ENCODE measurements around the gene KRTAP9-7. TPM values are rescaled to one million over a fixed set of nuclear protein-coding genes. Genes with fewer than 3 reads are reported as not detected.
A peak's percentile ranks its signal among the peaks of the same experiment; 100 is the strongest.

KRTAP9-7 gene
- total RNA-seq, 1 experiment from 2014 or later = not detected

DNA sequence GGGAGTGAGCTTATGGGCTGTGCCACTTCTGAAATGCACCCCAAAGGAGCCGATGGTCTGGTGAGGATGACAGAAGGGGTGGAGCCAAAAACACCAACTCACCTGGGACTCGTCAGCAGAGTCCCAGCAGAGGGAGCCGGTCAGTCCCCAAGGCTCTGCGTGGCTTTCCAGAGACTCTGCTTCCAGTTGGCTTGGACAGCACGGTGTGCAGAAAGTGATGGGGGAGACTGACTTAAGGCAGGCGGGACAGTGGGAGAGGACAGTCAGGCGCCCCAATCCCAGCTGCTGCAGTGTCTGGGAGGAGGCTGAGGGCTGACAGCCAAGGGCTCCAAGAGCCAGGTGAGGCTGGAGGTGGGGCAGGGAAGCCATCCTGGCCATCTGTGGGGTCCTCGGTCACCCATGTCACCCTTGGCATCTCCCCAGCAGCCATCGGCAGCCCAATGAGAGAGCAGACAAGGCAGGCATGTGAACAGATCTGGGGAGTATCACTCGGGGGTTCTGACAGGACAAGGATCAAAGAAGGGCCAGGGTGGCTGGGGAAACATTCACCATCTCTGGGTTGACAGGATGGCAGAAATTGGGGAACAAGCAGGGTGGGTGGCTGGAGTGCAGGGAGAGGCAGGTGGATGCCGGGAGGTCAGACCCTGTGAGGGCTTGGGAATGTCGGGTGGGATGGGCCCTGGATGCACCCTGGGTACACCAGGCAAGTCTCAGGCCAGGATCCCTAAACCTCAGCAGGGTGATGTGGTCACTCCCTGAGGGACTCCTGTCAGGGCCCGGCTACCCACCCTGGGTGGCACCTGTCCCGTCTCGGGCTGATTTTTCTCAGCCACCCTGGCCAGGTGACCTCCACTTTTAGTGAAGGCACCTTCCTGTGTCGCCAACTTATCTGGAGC, 48.9 kb downstream of the KRTAP9-7 start:
- ChIA-PET POLR2A (ENCODE audit: unreplicated experiment) (no interaction called here), CTCF (no interaction called here)
- intact Hi-C loops (cut with micrococcal nuclease; ENCODE audit: unreplicated experiment) = loop anchor here (1.0 to 10.0 kb wide), 7 partner anchors 172 to 710 kb away; partner anchors contain the start of genes KRT19 and KRTAP2-3
- no peaks in the 10 kb centered on the region for H3F3A ChIP-seq (ENCODE audit: insufficient read depth, low read depth)
- H3K4me3 ChIP-seq = no peak overlapping the region
- H4K20me1 ChIP-seq (ENCODE audit: insufficient read depth) = no peaks in the 10 kb centered on the region
- DNase-seq = peak; percentile 39 to 60
- H3K27ac ChIP-seq = no peak overlapping the region
- H3K79me2 ChIP-seq (ENCODE audit: low read depth) = no peaks in the 10 kb centered on the region
- no peaks in the 10 kb centered on the region for H3K27me3 ChIP-seq (ENCODE audit: insufficient read depth, low read depth)
- BruUV-seq (replicated peaks) = no TSS peak
- H3K4me1 ChIP-seq (replicated peaks; ENCODE audit: insufficient read depth) = peaks cover under 1% of the 10 kb centered on the region; the same call in 1 of the 2 replicates
- no peaks in the 10 kb centered on the region; the same call in none of the 2 replicates for H3K9me3 ChIP-seq (ENCODE audit: insufficient read depth, low read depth)
- no peak overlapping the region for H3K4me2 ChIP-seq
- TF ChIP-seq EZH2 (IDR thresholded peaks at IDR 0.05; ENCODE audit: low read depth) = no peak
- TF ChIP-seq CTCF (conservative IDR thresholded peaks at IDR 0.05) = peak; percentile 58
- H2AFZ ChIP-seq = no peak overlapping the region
- H3K36me3 ChIP-seq (ENCODE audit: low read depth) = peaks cover 4% of the 10 kb centered on the region; the same call in 1 of the 2 replicates
- H3K9me2 ChIP-seq (ENCODE audit: insufficient read depth) = no peaks in the 10 kb centered on the region

GRCh38 chr17:41325126-41325525, 49.6 kb downstream of the KRTAP9-7 start:
- Histone ChIP-seq H3K4me3 (no peak overlapping the region), H3K27ac (no peak overlapping the region), H3K4me1 (replicated peaks; ENCODE audit: insufficient read depth) (peaks cover 6% of the 10 kb centered on the region; the same call in 1 of the 2 replicates), H3K9me2 (ENCODE audit: insufficient read depth) (no peaks in the 10 kb centered on the region), H3F3A (ENCODE audit: insufficient read depth, low read depth) (no peaks in the 10 kb centered on the region), H3K4me2 (no peak overlapping the region), H3K27me3 (ENCODE audit: insufficient read depth, low read depth) (no peaks in the 10 kb centered on the region), H4K20me1 (ENCODE audit: insufficient read depth) (no peaks in the 10 kb centered on the region), H3K36me3 (ENCODE audit: low read depth) (no peaks in the 10 kb centered on the region), H3K79me2 (ENCODE audit: low read depth) (no peaks in the 10 kb centered on the region), H3K9me3 (ENCODE audit: insufficient read depth, low read depth) (no peaks in the 10 kb centered on the region), H2AFZ (no peak overlapping the region)
- BruUV-seq (replicated peaks) = no TSS peak
- intact Hi-C loops (cut with micrococcal nuclease; ENCODE audit: unreplicated experiment) = loop anchor here (2.0 to 10.0 kb wide), 4 partner anchors 200 to 710 kb away; partner anchors contain the start of gene KRT19
- no peak for DNase-seq
- ChIA-PET CTCF (interaction anchor here (0.6 kb wide), 1 partner anchor 87 kb away, joined by 4 read pairs; no protein-coding TSS in a partner anchor), POLR2A (ENCODE audit: unreplicated experiment) (no interaction called here)
- TF ChIP-seq CTCF (conservative IDR thresholded peaks at IDR 0.05) (no peak), EZH2 (IDR thresholded peaks at IDR 0.05; ENCODE audit: low read depth) (no peak)

GRCh38 chr17:41325611-41326010, 50.1 kb downstream of the KRTAP9-7 start:
- H3K27ac ChIP-seq = no peak overlapping the region
- POLR2A ChIA-PET (ENCODE audit: unreplicated experiment) = no interaction called here
- no peaks in the 10 kb centered on the region for H3F3A ChIP-seq (ENCODE audit: insufficient read depth, low read depth)
- BruUV-seq (replicated peaks) = no TSS peak
- H3K4me1 ChIP-seq (replicated peaks; ENCODE audit: insufficient read depth) = peaks cover 6% of the 10 kb centered on the region; the same call in 1 of the 2 replicates
- no peaks in the 10 kb centered on the region for H3K27me3 ChIP-seq (ENCODE audit: insufficient read depth, low read depth)
- no peaks in the 10 kb centered on the region for H4K20me1 ChIP-seq (ENCODE audit: insufficient read depth)
- H3K4me3 ChIP-seq = no peak overlapping the region
- CTCF ChIA-PET = interaction anchor here (0.6 kb wide), 1 partner anchor 87 kb away, joined by 4 read pairs; no protein-coding TSS in a partner anchor
- no peak overlapping the region for H3K4me2 ChIP-seq
- no peak overlapping the region for H2AFZ ChIP-seq
- intact Hi-C loops (cut with micrococcal nuclease; ENCODE audit: unreplicated experiment) = loop anchor here (2.0 to 10.0 kb wide), 4 partner anchors 199 to 711 kb away; partner anchors contain the start of gene KRT19
- TF ChIP-seq EZH2 (IDR thresholded peaks at IDR 0.05; ENCODE audit: low read depth) (no peak), CTCF (conservative IDR thresholded peaks at IDR 0.05) (no peak)
- H3K36me3 ChIP-seq (ENCODE audit: low read depth) = no peaks in the 10 kb centered on the region
- H3K9me3 ChIP-seq (ENCODE audit: insufficient read depth, low read depth) = no peaks in the 10 kb centered on the region
- no peaks in the 10 kb centered on the region for H3K9me2 ChIP-seq (ENCODE audit: insufficient read depth)
- no peaks in the 10 kb centered on the region for H3K79me2 ChIP-seq (ENCODE audit: low read depth)
- DNase-seq = no peak

Other genes with a start within 250 kb of the KRTAP9-7 start
- not detected in 2 replicates for gene KRTAP1-5, start 248.5 kb upstream of the KRTAP9-7 start, total RNA-seq (2021)
- gene KRTAP1-4, start 245.5 kb upstream of the KRTAP9-7 start, total RNA-seq (2021) = not detected in 2 replicates
- not detected in 2 replicates for gene KRTAP1-3, start 240.8 kb upstream of the KRTAP9-7 start, total RNA-seq (2021)
- gene KRTAP1-1, start 234.2 kb upstream of the KRTAP9-7 start, total RNA-seq (2021) = not detected in 2 replicates
- gene KRTAP2-1, start 228.4 kb upstream of the KRTAP9-7 start, total RNA-seq (2021) = not detected in 2 replicates
- not detected in 2 replicates for gene KRTAP2-2, start 220.5 kb upstream of the KRTAP9-7 start, total RNA-seq (2021)
- 0.57 TPM in 1 of 2 replicates, not detected in the other for gene KRTAP2-3, start 215.6 kb upstream of the KRTAP9-7 start, total RNA-seq (2021)
- gene KRTAP2-4, start 209.8 kb upstream of the KRTAP9-7 start, total RNA-seq (2021) = not detected in 2 replicates
- gene KRTAP4-7, start 191.5 kb upstream of the KRTAP9-7 start, total RNA-seq (2021) = not detected in 2 replicates
- not detected in 2 replicates for gene KRTAP4-8, start 177.6 kb upstream of the KRTAP9-7 start, total RNA-seq (2021)
- gene KRTAP4-16, start 173.5 kb upstream of the KRTAP9-7 start, total RNA-seq (2021) = not detected in 2 replicates
- not detected in 2 replicates for gene KRTAP4-9, start 170.3 kb upstream of the KRTAP9-7 start, total RNA-seq (2021)
- not detected in 2 replicates for gene KRTAP4-11, start 157.3 kb upstream of the KRTAP9-7 start, total RNA-seq (2021)
- not detected in 2 replicates for gene KRTAP4-12, start 151.5 kb upstream of the KRTAP9-7 start, total RNA-seq (2021)
- not detected in 2 replicates for gene KRTAP4-6, start 135.2 kb upstream of the KRTAP9-7 start, total RNA-seq (2021)
- not detected in 2 replicates for gene KRTAP4-5, start 125.9 kb upstream of the KRTAP9-7 start, total RNA-seq (2021)
- gene KRTAP4-4, start 115.0 kb upstream of the KRTAP9-7 start, total RNA-seq (2021) = not detected in 2 replicates
- gene KRTAP4-3, start 107.5 kb upstream of the KRTAP9-7 start, total RNA-seq (2021) = not detected in 2 replicates
- not detected in 2 replicates for gene KRTAP4-2, start 97.5 kb upstream of the KRTAP9-7 start, total RNA-seq (2021)
- not detected in 2 replicates for gene KRTAP4-1, start 90.8 kb upstream of the KRTAP9-7 start, total RNA-seq (2021)
- not detected in 2 replicates for gene KRTAP9-1, start 85.8 kb upstream of the KRTAP9-7 start, total RNA-seq (2021)
- not detected in 2 replicates for gene KRTAP9-2, start 49.0 kb upstream of the KRTAP9-7 start, total RNA-seq (2021)
- not detected in 2 replicates for gene KRTAP9-3, start 43.2 kb upstream of the KRTAP9-7 start, total RNA-seq (2021)
- gene KRTAP9-8, start 37.7 kb upstream of the KRTAP9-7 start, total RNA-seq (2021) = not detected in 2 replicates
- not detected in 2 replicates for gene KRTAP9-4, start 26.0 kb upstream of the KRTAP9-7 start, total RNA-seq (2021)
- gene KRTAP9-9, start 20.3 kb upstream of the KRTAP9-7 start, total RNA-seq (2021) = not detected in 2 replicates
- gene KRTAP9-6, start 10.3 kb upstream of the KRTAP9-7 start, total RNA-seq (2021) = not detected in 2 replicates
- gene KRTAP29-1, start 27.2 kb downstream of the KRTAP9-7 start, total RNA-seq (2021) = not detected in 2 replicates
- gene KRTAP16-1, start 33.6 kb downstream of the KRTAP9-7 start, total RNA-seq (2021) = not detected in 2 replicates
- gene KRTAP17-1, start 40.0 kb downstream of the KRTAP9-7 start, total RNA-seq (2021) = not detected in 2 replicates
- not detected in 2 replicates for gene KRT33A, start 75.1 kb downstream of the KRTAP9-7 start, total RNA-seq (2021)
- gene KRT33B, start 94.1 kb downstream of the KRTAP9-7 start, total RNA-seq (2021) = not detected in 2 replicates
- gene KRT34, start 106.6 kb downstream of the KRTAP9-7 start, total RNA-seq (2021) = 0.45 and 1.4 TPM in 2 replicates
- not detected in 2 replicates for gene KRT31, start 121.9 kb downstream of the KRTAP9-7 start, total RNA-seq (2021)
- gene KRT37, start 148.9 kb downstream of the KRTAP9-7 start, total RNA-seq (2021) = not detected in 2 replicates
- not detected in 2 replicates for gene KRT38, start 165.3 kb downstream of the KRTAP9-7 start, total RNA-seq (2021)
- gene KRT32, start 191.7 kb downstream of the KRTAP9-7 start, total RNA-seq (2021) = not detected in 2 replicates
- gene KRT35, start 205.5 kb downstream of the KRTAP9-7 start, total RNA-seq (2021) = not detected in 2 replicates
- not detected in 2 replicates for gene KRT36, start 214.2 kb downstream of the KRTAP9-7 start, total RNA-seq (2021)
- gene KRT13, start 229.9 kb downstream of the KRTAP9-7 start, total RNA-seq (2021) = 606 and 1,548 TPM in 2 replicates
- 41.9 and 49.9 TPM in 2 replicates for gene KRT15, start 243.2 kb downstream of the KRTAP9-7 start, total RNA-seq (2021)

Measured in PC-9 (cell line).